HEK293 (cell line): ENCODE results near the gene SSU72.
A peak's percentile ranks its signal among the peaks of the same experiment; 100 is the strongest.

Experiments used
- CTCF ChIA-PET: fragments of 350-600 bp; formaldehyde crosslinking; extraction: SDS; loops from one replicate; lab custom pipeline; 2021; ENCODE audit warnings: antibody characterized with exemption; lab: Yijun Ruan, JAX
- POLR2A ChIA-PET: fragments of 300-600 bp; formaldehyde crosslinking; extraction: SDS; loops from one replicate; lab custom pipeline; 2020; ENCODE audit warnings: antibody characterized with exemption, inconsistent platforms; lab: Yijun Ruan, JAX
- H3K27ac ChIP-seq: fragments of 200-500 bp; sonication (Bioruptor generic); 2 replicates; pipeline ENCODE4 v1.5.1; 2014; ENCODE audit warnings: low read depth, low read length, control low read depth, inconsistent platforms; ENCODE audit errors: extremely low read depth
- H3K36me3 ChIP-seq, 2 experiments: fragments of 200-500 bp in 1 of 2; sonication (Bioruptor generic) in 1 of 2; 1 replicate in 1 of 2; 2 replicates in 1 of 2; pipeline ENCODE4 v1.5.1; 2014 to 2017; ENCODE audit warnings: inconsistent platforms in 2 of 2, low read length in 2 of 2; ENCODE audit not compliant: control insufficient read depth in 2 of 2, insufficient read depth in 1 of 2
- H3K4me1 ChIP-seq: fragments of 200-500 bp; sonication (Bioruptor generic); 2 replicates; pipeline ENCODE4 v1.5.1; 2014; ENCODE audit warnings: mild to moderate bottlenecking, low read length, inconsistent platforms; ENCODE audit not compliant: control insufficient read depth, insufficient read depth
- H3K4me3 ChIP-seq: 2 replicates; pipeline ENCODE4 v1.5.1; 2011; ENCODE audit warnings: low read depth, mild to moderate bottlenecking, control low read depth, low read length, moderate library complexity
- H3K9me3 ChIP-seq: fragments of 200-500 bp; sonication (Bioruptor generic); 2 replicates; pipeline ENCODE4 v1.5.1; 2014; ENCODE audit warnings: low read depth, low read length, inconsistent platforms; ENCODE audit not compliant: control insufficient read depth, insufficient read depth
- BCL11A ChIP-seq: fragments of 450-650 bp; formaldehyde crosslinking; IDR thresholded peaks from 2 replicates; pipeline ENCODE4 v1.5.1; 2016; ENCODE audit warnings: low read depth, missing biosample characterization, missing genetic modification characterization
- ZFHX2 ChIP-seq: fragments of 450-650 bp; formaldehyde crosslinking; conservative IDR thresholded peaks from 2 replicates; pipeline ENCODE4 v1.5.1; 2016; ENCODE audit warnings: missing biosample characterization, missing genetic modification characterization
- ZFP37 ChIP-seq: fragments of 450-650 bp; formaldehyde crosslinking; IDR thresholded peaks from 2 replicates; pipeline ENCODE4 v1.5.1; 2016; ENCODE audit warnings: missing biosample characterization, missing genetic modification characterization
- ZNF148 ChIP-seq: fragments of 450-650 bp; formaldehyde crosslinking; IDR thresholded peaks from 2 replicates; pipeline ENCODE4 v1.5.0; 2017; ENCODE audit warnings: missing biosample characterization, missing genetic modification characterization, borderline replicate concordance
- ZNF184 ChIP-seq: fragments of 450-650 bp; IDR thresholded peaks from 2 replicates; pipeline ENCODE4 v1.5.1; 2018; ENCODE audit warnings: missing biosample characterization, mild to moderate bottlenecking, missing genetic modification characterization
- ZNF223 ChIP-seq: fragments of 450-650 bp; formaldehyde crosslinking; IDR thresholded peaks from 2 replicates; pipeline ENCODE4 v1.5.1; 2016; ENCODE audit warnings: missing biosample characterization, missing genetic modification characterization
- ZNF335 ChIP-seq: fragments of 450-650 bp; formaldehyde crosslinking; conservative IDR thresholded peaks from 2 replicates; pipeline ENCODE4 v1.5.1; 2016; ENCODE audit warnings: missing biosample characterization, missing genetic modification characterization
- ZNF394 ChIP-seq: fragments of 450-650 bp; formaldehyde crosslinking; IDR thresholded peaks from 2 replicates; pipeline ENCODE4 v1.5.1; 2016; ENCODE audit warnings: missing biosample characterization, missing genetic modification characterization, mild to moderate bottlenecking, moderate library complexity, borderline replicate concordance
- ZNF398 ChIP-seq: fragments of 450-650 bp; formaldehyde crosslinking; IDR thresholded peaks from 2 replicates; pipeline ENCODE4 v1.5.1; 2017; ENCODE audit warnings: missing biosample characterization, missing genetic modification characterization
- ZNF549 ChIP-seq: fragments of 450-650 bp; IDR thresholded peaks from 2 replicates; pipeline ENCODE4 v1.5.1; 2018; ENCODE audit warnings: missing biosample characterization, missing genetic modification characterization, mild to moderate bottlenecking, inconsistent platforms, moderate library complexity
- ZNF596 ChIP-seq: fragments of 450-650 bp; IDR thresholded peaks from 2 replicates; pipeline ENCODE4 v1.5.0; 2018; ENCODE audit warnings: missing biosample characterization, mild to moderate bottlenecking, missing genetic modification characterization, moderate library complexity
- ZNF623 ChIP-seq: fragments of 450-650 bp; formaldehyde crosslinking; IDR thresholded peaks from 2 replicates; pipeline ENCODE4 v1.5.1; 2016; ENCODE audit warnings: missing biosample characterization, missing genetic modification characterization
- TF ChIP-seq, protein P1 (sequence below): fragments of 450-650 bp; formaldehyde crosslinking; optimal IDR thresholded peaks from 2 replicates; pipeline ENCODE3; 2016; ENCODE audit warnings: missing biosample characterization, mild to moderate bottlenecking, missing genetic modification characterization
- TF ChIP-seq, protein P2 (sequence below): fragments of 450-650 bp; formaldehyde crosslinking; IDR thresholded peaks from 2 replicates; pipeline ENCODE4 v1.5.1; 2016; ENCODE audit warnings: missing biosample characterization, missing genetic modification characterization

Gene SSU72

GRCh38 chr1:1599935-1600860, 25.5 kb upstream of the SSU72 start, which contains the start of gene FNDC10:
TSS of gene FNDC10 (minus strand) at chr1:1600135. CDS start at chr1:1600015, 120 bp downstream.
- Histone ChIP-seq H3K27ac (peak within 1 kb of the TSS; percentile 32; the same call in 1 of the 2 replicates), H3K4me1 (peaks cover 6% of the 10 kb centered on the region; the same call in 1 of the 2 replicates)
- peak; percentile 58 for TF ChIP-seq ZNF335 (tag by site-specific recombination)
- no peak for TF ChIP-seq ZNF596 (tag by site-specific recombination)
- TF ChIP-seq, protein P1, sequence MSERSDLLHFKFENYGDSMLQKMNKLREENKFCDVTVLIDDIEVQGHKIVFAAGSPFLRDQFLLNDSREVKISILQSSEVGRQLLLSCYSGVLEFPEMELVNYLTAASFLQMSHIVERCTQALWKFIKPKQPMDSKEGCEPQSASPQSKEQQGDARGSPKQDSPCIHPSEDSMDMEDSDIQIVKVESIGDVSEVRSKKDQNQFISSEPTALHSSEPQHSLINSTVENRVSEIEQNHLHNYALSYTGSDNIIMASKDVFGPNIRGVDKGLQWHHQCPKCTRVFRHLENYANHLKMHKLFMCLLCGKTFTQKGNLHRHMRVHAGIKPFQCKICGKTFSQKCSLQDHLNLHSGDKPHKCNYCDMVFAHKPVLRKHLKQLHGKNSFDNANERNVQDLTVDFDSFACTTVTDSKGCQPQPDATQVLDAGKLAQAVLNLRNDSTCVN (tag by site-specific recombination): peak; percentile 37
- TF ChIP-seq ZNF623: no peak
- 0 out of 2 replicates have a peak, but pooled peaks have one; percentile 52 for TF ChIP-seq ZNF223 (tag by site-specific recombination)
- no peak for TF ChIP-seq ZNF148 (tag by site-specific recombination)
- TF ChIP-seq, protein P2, sequence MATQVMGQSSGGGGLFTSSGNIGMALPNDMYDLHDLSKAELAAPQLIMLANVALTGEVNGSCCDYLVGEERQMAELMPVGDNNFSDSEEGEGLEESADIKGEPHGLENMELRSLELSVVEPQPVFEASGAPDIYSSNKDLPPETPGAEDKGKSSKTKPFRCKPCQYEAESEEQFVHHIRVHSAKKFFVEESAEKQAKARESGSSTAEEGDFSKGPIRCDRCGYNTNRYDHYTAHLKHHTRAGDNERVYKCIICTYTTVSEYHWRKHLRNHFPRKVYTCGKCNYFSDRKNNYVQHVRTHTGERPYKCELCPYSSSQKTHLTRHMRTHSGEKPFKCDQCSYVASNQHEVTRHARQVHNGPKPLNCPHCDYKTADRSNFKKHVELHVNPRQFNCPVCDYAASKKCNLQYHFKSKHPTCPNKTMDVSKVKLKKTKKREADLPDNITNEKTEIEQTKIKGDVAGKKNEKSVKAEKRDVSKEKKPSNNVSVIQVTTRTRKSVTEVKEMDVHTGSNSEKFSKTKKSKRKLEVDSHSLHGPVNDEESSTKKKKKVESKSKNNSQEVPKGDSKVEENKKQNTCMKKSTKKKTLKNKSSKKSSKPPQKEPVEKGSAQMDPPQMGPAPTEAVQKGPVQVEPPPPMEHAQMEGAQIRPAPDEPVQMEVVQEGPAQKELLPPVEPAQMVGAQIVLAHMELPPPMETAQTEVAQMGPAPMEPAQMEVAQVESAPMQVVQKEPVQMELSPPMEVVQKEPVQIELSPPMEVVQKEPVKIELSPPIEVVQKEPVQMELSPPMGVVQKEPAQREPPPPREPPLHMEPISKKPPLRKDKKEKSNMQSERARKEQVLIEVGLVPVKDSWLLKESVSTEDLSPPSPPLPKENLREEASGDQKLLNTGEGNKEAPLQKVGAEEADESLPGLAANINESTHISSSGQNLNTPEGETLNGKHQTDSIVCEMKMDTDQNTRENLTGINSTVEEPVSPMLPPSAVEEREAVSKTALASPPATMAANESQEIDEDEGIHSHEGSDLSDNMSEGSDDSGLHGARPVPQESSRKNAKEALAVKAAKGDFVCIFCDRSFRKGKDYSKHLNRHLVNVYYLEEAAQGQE (tag by site-specific recombination): peak; percentile 95
- no peak for TF ChIP-seq ZFP37 (tag by site-specific recombination)
- TF ChIP-seq ZNF394: no peak
- no peak for TF ChIP-seq ZNF184 (tag by site-specific recombination)
- TF ChIP-seq ZNF398 (tag by site-specific recombination): peak; percentile 38; the same call in 1 of the 2 replicates
- TF ChIP-seq ZFHX2 (tag by site-specific recombination): 0 out of 2 replicates have a peak, but pooled peaks have one; percentile 4
- no peak for TF ChIP-seq BCL11A (tag by site-specific recombination)
- no peak for TF ChIP-seq ZNF549
- TF ChIP-seq, all 188 proteins: peak for 6
- ChIA-PET CTCF (no interaction called here), POLR2A (no interaction called here)
- peak within 1 kb of the TSS; percentile 23 for H3K4me3 ChIP-seq
- no peaks in the 10 kb centered on the region for H3K9me3 ChIP-seq
- H3K36me3 ChIP-seq: no peaks in the 10 kb centered on the region
